Measurements from ENCODE around the gene KPNB1. TPM values are rescaled to one million over a fixed set of nuclear protein-coding genes. Genes with fewer than 3 reads are reported as not detected.

Gene KPNB1
- total RNA-seq, 4 donors from 2014 or later: 55.6 to 313 (median 209) TPM

GRCh38 chr17:47635734-47636133, 14.0 kb upstream of the KPNB1 start:
- H3K27ac ChIP-seq: no peak overlapping the region
- no peak overlapping the region for H3K4me3 ChIP-seq
- H3K9me3 ChIP-seq: no peaks in the 10 kb centered on the region
- H3K4me1 ChIP-seq: no peaks in the 10 kb centered on the region
- no peaks in the 10 kb centered on the region for H3K36me3 ChIP-seq
- intact Hi-C loops (cut with DNase I; ENCODE audit: low total_unique reads): no loop called here
- TF ChIP-seq CTCF (IDR thresholded peaks at IDR 0.05) (no peak), POLR2A (IDR thresholded peaks at IDR 0.05) (no peak)
- no peak for DNase-seq
- no peaks in the 10 kb centered on the region for H3K27me3 ChIP-seq

DNA sequence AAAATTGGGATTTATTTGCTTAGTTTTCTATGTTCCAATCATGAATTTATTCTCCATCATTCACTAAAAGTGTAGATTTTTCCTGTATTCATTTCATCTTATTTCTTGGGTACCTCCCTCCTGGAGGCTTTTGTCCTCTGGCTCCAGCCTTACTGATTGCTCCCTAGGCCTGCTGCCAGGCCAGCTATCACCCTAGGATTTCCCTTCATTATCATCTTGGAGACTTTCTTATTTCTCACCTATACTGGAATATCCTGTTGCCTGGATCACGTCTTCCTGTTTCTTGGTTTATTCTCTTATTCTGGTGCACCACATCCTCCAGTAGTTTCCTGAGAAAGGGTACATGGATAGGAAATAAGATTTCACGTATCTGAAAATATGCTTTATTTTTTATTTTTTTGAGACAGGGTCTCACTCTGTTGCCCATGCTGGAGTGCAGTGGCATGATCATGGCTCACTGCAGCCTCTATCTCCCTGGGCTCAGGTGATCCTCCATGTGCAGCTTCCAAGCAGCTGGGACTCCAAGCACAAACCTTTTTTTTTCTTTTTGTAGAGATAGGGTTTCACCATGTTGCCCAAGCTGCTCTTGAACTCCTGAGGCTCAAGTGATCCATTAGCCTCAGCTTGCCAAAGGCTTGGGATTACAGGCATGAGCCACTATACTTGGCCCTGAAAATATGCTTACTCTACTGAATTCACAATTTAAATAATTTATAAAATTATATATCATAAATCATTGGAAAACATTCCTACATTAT, 13.3 kb upstream of the KPNB1 start:
- Histone ChIP-seq H3K27ac (no peak overlapping the region), H3K4me1 (no peaks in the 10 kb centered on the region), H3K36me3 (no peaks in the 10 kb centered on the region), H3K4me3 (no peak overlapping the region), H3K9me3 (no peaks in the 10 kb centered on the region), H3K27me3 (no peaks in the 10 kb centered on the region)
- TF ChIP-seq POLR2A (IDR thresholded peaks at IDR 0.05) (no peak), CTCF (IDR thresholded peaks at IDR 0.05) (no peak)
- intact Hi-C loops (cut with DNase I; ENCODE audit: low total_unique reads): no loop called here
- DNase-seq: no peak

DNA sequence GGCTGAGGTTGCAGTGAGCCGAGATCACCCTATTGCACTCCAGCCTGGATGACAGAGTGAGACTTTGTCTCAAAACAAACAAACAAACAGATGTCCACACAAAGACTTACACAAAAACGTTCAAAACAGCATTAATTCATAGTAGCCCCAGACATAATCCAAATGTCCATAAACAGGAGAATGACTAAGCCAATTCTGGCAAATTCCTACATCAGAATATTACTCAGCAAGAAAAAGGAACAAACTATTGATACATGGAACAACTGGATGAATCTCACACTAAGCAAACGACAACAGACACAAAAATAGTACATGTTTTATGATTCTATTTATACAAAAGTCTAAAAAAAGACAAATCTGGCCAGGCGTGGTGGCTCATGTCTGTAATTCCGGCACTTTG, 10.8 kb upstream of the KPNB1 start:
- Histone ChIP-seq H3K4me1 (no peaks in the 10 kb centered on the region), H3K27ac (no peak overlapping the region), H3K4me3 (no peak overlapping the region), H3K36me3 (no peaks in the 10 kb centered on the region), H3K9me3 (no peaks in the 10 kb centered on the region), H3K27me3 (no peaks in the 10 kb centered on the region)
- DNase-seq: no peak
- TF ChIP-seq CTCF (IDR thresholded peaks at IDR 0.05) (no peak), POLR2A (IDR thresholded peaks at IDR 0.05) (no peak)
- intact Hi-C loops (cut with DNase I; ENCODE audit: low total_unique reads): no loop called here

DNA sequence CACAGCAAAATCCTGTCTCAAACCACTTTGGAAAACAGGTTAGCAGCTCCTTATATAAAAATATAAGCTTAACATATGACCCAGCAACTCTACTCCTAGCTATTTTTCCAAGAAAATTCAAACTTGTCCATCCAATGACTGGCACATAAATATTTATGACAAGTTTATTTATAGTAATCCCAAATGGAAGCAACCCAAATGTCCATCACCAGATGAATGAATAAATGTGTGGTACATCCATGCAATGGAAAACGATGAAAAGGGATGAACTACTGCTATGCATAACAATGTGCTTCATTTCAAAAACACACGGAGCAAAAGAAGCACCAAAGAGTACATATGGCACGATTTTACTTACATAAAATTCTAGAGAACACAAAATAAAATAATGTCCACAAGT, 9.6 kb upstream of the KPNB1 start:
- H3K9me3 ChIP-seq: no peaks in the 10 kb centered on the region
- no peak for DNase-seq
- no peak for TF ChIP-seq CTCF (IDR thresholded peaks at IDR 0.05)
- no peak for TF ChIP-seq POLR2A (IDR thresholded peaks at IDR 0.05)
- no peaks in the 10 kb centered on the region for H3K36me3 ChIP-seq
- no peaks in the 10 kb centered on the region for H3K27me3 ChIP-seq
- intact Hi-C loops (cut with DNase I; ENCODE audit: low total_unique reads): no loop called here
- H3K27ac ChIP-seq: no peak overlapping the region
- H3K4me3 ChIP-seq: no peak overlapping the region
- H3K4me1 ChIP-seq: no peaks in the 10 kb centered on the region

DNA sequence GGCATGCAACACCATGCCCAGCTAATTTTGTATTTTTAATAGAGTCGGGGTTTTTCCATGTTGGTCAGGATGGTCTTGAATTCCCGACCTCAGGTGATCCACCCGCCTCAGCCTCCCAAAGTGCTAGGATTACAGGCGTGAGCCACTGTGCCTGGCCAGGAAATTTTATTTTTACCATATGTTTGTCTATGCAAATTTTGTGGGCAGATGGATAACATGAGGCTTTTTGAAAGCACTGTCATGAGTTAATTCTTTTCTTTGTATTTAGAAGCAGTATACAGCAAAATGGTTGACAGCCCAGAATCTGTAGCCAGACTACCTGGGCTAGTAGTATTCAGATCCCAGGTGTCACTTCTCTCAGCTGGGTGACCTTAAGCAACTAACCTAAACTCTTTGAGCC, 8.5 kb upstream of the KPNB1 start:
- TF ChIP-seq POLR2A (IDR thresholded peaks at IDR 0.05) (no peak), CTCF (IDR thresholded peaks at IDR 0.05) (no peak)
- H3K4me3 ChIP-seq: no peak overlapping the region
- intact Hi-C loops (cut with DNase I; ENCODE audit: low total_unique reads): no loop called here

More for the DNA sequence above, 8.5 kb upstream of the KPNB1 start:
- H3K27ac ChIP-seq: no peak overlapping the region
- no peaks in the 10 kb centered on the region for H3K36me3 ChIP-seq
- H3K9me3 ChIP-seq: no peaks in the 10 kb centered on the region
- no peak for DNase-seq
- H3K27me3 ChIP-seq: no peaks in the 10 kb centered on the region
- no peaks in the 10 kb centered on the region for H3K4me1 ChIP-seq

Measured in uterus (tissue), 4 donors.